SK-N-SH treated with all-trans-retinoic acid at 6 μM for 48 hours (cell line): Measurements from ENCODE around the gene LCNL1.

Experiments
- ATAC-seq: fragments of 200-7000 bp; cut with Tn5 transposase; 3 replicates; pipeline ENCODE4 v1.9.1; 2020; ENCODE audit warnings: mild to moderate bottlenecking, moderate library complexity
- ARNTL ChIP-seq: fragments of 450-650 bp; formaldehyde crosslinking; IDR thresholded peaks from 2 replicates; pipeline ENCODE4 v1.5.0; 2020; ENCODE audit warnings: low read depth, mild to moderate bottlenecking, moderate library complexity, borderline replicate concordance
- CSDC2 ChIP-seq: fragments of 250-450 bp; sonication (Bioruptor Pico); IDR thresholded peaks from 2 replicates; pipeline ENCODE4 v1.5.0; 2020; ENCODE audit warnings: mild to moderate bottlenecking, moderate library complexity
- CSRNP3 ChIP-seq: fragments of 250-450 bp; sonication (Bioruptor Pico); IDR thresholded peaks from 2 replicates; pipeline ENCODE4 v1.5.1; 2021; ENCODE audit warnings: mild to moderate bottlenecking, moderate library complexity
- ESRRG ChIP-seq: fragments of 250-450 bp; sonication (Bioruptor Pico); IDR thresholded peaks from 2 replicates; pipeline ENCODE4 v1.6.1; 2021; ENCODE audit warnings: mild to moderate bottlenecking
- GLIS3 ChIP-seq: fragments of 250-450 bp; sonication (Bioruptor Pico); IDR thresholded peaks from 2 replicates; pipeline ENCODE4 v1.5.0; 2020; ENCODE audit warnings: mild to moderate bottlenecking, moderate library complexity
- ISL1 ChIP-seq: fragments of 250-450 bp; sonication (Bioruptor Pico); IDR thresholded peaks from 2 replicates; pipeline ENCODE4 v2.1.2; 2022; ENCODE audit warnings: mild to moderate bottlenecking, moderate library complexity
- OSR1 ChIP-seq: fragments of 250-450 bp; sonication (Bioruptor Pico); IDR thresholded peaks from 2 replicates; pipeline ENCODE4 v1.8.0; 2022; ENCODE audit warnings: moderate library complexity, mild to moderate bottlenecking, inconsistent platforms
- PATZ1 ChIP-seq: fragments of 250-450 bp; sonication (Bioruptor Pico); IDR thresholded peaks from 2 replicates; pipeline ENCODE4 v1.8.0; 2020; ENCODE audit warnings: mild to moderate bottlenecking, moderate library complexity, borderline replicate concordance
- POU6F1 ChIP-seq: fragments of 250-450 bp; sonication (Bioruptor Pico); IDR thresholded peaks from 2 replicates; pipeline ENCODE4 v1.8.0; 2021; ENCODE audit warnings: low read depth, mild to moderate bottlenecking, moderate library complexity, borderline replicate concordance
- PPARA ChIP-seq: fragments of 250-450 bp; sonication (Bioruptor Pico); IDR thresholded peaks from 2 replicates; pipeline ENCODE4 v1.5.0; 2020; ENCODE audit warnings: mild to moderate bottlenecking, borderline replicate concordance
- RARB ChIP-seq: fragments of 250-450 bp; sonication (Bioruptor Pico); IDR thresholded peaks from 2 replicates; pipeline ENCODE4 v1.8.0; 2021; ENCODE audit warnings: mild to moderate bottlenecking, moderate library complexity
- SNAI2 ChIP-seq: fragments of 250-450 bp; sonication (Bioruptor Pico); IDR thresholded peaks from 2 replicates; pipeline ENCODE4 v1.5.0; 2020; ENCODE audit warnings: mild to moderate bottlenecking, moderate library complexity
- TCF4 ChIP-seq: fragments of 250-450 bp; sonication (Bioruptor Pico); IDR thresholded peaks from 2 replicates; pipeline ENCODE4 v1.8.0; 2021; ENCODE audit warnings: mild to moderate bottlenecking, moderate library complexity, borderline replicate concordance
- TSHZ2 ChIP-seq: fragments of 250-450 bp; sonication (Bioruptor Pico); IDR thresholded peaks from 2 replicates; pipeline ENCODE4 v1.5.0; 2020; ENCODE audit warnings: mild to moderate bottlenecking, moderate library complexity
- ZC3H10 ChIP-seq: fragments of 250-450 bp; sonication (Bioruptor Pico); IDR thresholded peaks from 2 replicates; pipeline ENCODE4 v1.5.1; 2021; ENCODE audit warnings: mild to moderate bottlenecking, moderate library complexity
- ZFP3 ChIP-seq: fragments of 250-450 bp; sonication (Bioruptor Pico); IDR thresholded peaks from 2 replicates; pipeline ENCODE4 v1.5.0; 2020; ENCODE audit warnings: mild to moderate bottlenecking, moderate library complexity
- ZNF8 ChIP-seq: fragments of 450-650 bp; formaldehyde crosslinking; IDR thresholded peaks from 2 replicates; pipeline ENCODE4 v1.5.0; 2020; ENCODE audit warnings: mild to moderate bottlenecking, moderate library complexity

Gene LCNL1

GRCh38 chr9:136974817-136975535 is 7.8 kb upstream of the LCNL1 start:
- ATAC-seq = no peak
- TF ChIP-seq GLIS3 (CRISPR knock-in tag) (no peak), ZFP3 (CRISPR knock-in tag) (no peak), TCF4 (CRISPR knock-in tag) (no peak), SNAI2 (no peak), ZC3H10 (CRISPR knock-in tag) (no peak), RARB (no peak), OSR1 (CRISPR knock-in tag) (no peak)

- no peak for TF ChIP-seq POU6F1
- no peak for TF ChIP-seq ZNF8 (CRISPR knock-in tag)
- TF ChIP-seq ESRRG (CRISPR knock-in tag) = no peak
- TF ChIP-seq PPARA = no peak
- no peak for TF ChIP-seq CSDC2 (CRISPR knock-in tag)
- TF ChIP-seq TCF4 (CRISPR knock-in tag) = no peak
- TF ChIP-seq ZFP3 (CRISPR knock-in tag) = no peak
- TF ChIP-seq OSR1 (CRISPR knock-in tag) = no peak
- TF ChIP-seq ZC3H10 (CRISPR knock-in tag) = no peak
- no peak for TF ChIP-seq ISL1 (CRISPR knock-in tag)
- TF ChIP-seq PATZ1 (CRISPR knock-in tag) = no peak
- no peak for TF ChIP-seq GLIS3 (CRISPR knock-in tag)
- TF ChIP-seq RARB = no peak
- no peak for TF ChIP-seq CSRNP3
- TF ChIP-seq TSHZ2 (CRISPR knock-in tag) = no peak
- no peak for ATAC-seq
Observed at GRCh38 chr9:136975644-136976043, 7.1 kb upstream of the LCNL1 start.

- ATAC-seq = no peak
- no peak for TF ChIP-seq ESRRG (CRISPR knock-in tag)
- no peak for TF ChIP-seq PATZ1 (CRISPR knock-in tag)
- no peak for TF ChIP-seq TCF4 (CRISPR knock-in tag)
- TF ChIP-seq ARNTL (CRISPR knock-in tag) = no peak
- TF ChIP-seq, all 23 proteins: peak for 0
Observed at GRCh38 chr9:136977223-136977622, 5.6 kb upstream of the LCNL1 start, which contains the start of gene PTGDS. Gene PTGDS, plus strand, starts transcription at chr9:136977504. Its CDS starts 75 bp downstream, at chr9:136977579.

- no peak for TF ChIP-seq TCF4 (CRISPR knock-in tag)
- TF ChIP-seq SNAI2 = no peak
- no peak for ATAC-seq
Observed at GRCh38 chr9:136977649-136978072, 5.1 kb upstream of the LCNL1 start.
